Measurements from ENCODE around the gene C20orf173. TPM values are rescaled to one million over a fixed set of nuclear protein-coding genes. Genes with fewer than 3 reads are reported as not detected.
"Not testable (repeated sequence)": the region's sequence is repeated elsewhere in the genome, so short reads cannot be mapped to it uniquely, and the experiment has no call there.

C20orf173 gene
- total RNA-seq, 2 donors from 2014 or later = not detected

DNA sequence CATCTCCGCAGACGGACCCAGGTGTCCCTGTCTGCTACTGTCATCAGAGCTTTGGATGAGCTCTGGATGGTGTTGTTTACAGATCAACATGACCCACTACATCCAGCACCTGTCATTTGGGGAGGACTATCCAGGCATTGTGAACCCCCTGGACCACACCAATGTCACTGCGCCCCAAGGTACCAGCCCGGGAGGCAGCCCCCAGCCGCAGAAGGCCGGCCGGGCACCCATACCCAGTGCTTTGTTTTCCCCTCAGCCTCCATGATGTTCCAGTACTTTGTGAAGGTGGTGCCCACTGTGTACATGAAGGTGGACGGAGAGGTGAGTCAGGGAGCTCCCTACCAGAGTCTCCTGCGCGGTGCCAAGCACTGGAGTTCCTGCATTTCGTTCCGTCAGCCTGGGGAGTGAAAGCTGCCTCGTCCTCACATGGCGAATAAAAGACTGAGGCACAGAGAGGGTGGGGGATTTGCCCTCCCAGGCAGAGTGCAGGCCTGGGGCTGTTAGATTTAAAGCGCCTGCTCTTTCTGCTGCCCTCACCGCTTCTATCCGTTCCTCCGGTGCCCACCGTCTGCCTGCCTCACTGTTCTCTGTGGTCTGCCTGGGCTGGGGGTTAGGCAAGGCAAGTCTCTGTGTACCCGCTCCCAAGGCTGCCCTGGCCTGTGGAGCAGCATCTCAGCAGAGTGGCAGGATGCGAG is 26.6 kb upstream of the C20orf173 start:
- Histone ChIP-seq H3K27me3 (no peaks in the 10 kb centered on the region), H3K4me3 (no peak overlapping the region), H3K27ac (no peak overlapping the region), H3K36me3 (peaks cover 20% of the 10 kb centered on the region), H3K4me1 (peaks cover 0 to 5% of the 10 kb centered on the region in 2 donors), H3K9me3 (no peaks in the 10 kb centered on the region)
- DNase-seq (ENCODE audit: low spot score) = no peak
- TF ChIP-seq, protein P1, sequence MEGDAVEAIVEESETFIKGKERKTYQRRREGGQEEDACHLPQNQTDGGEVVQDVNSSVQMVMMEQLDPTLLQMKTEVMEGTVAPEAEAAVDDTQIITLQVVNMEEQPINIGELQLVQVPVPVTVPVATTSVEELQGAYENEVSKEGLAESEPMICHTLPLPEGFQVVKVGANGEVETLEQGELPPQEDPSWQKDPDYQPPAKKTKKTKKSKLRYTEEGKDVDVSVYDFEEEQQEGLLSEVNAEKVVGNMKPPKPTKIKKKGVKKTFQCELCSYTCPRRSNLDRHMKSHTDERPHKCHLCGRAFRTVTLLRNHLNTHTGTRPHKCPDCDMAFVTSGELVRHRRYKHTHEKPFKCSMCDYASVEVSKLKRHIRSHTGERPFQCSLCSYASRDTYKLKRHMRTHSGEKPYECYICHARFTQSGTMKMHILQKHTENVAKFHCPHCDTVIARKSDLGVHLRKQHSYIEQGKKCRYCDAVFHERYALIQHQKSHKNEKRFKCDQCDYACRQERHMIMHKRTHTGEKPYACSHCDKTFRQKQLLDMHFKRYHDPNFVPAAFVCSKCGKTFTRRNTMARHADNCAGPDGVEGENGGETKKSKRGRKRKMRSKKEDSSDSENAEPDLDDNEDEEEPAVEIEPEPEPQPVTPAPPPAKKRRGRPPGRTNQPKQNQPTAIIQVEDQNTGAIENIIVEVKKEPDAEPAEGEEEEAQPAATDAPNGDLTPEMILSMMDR (IDR thresholded peaks at IDR 0.05) = no peak

DNA sequence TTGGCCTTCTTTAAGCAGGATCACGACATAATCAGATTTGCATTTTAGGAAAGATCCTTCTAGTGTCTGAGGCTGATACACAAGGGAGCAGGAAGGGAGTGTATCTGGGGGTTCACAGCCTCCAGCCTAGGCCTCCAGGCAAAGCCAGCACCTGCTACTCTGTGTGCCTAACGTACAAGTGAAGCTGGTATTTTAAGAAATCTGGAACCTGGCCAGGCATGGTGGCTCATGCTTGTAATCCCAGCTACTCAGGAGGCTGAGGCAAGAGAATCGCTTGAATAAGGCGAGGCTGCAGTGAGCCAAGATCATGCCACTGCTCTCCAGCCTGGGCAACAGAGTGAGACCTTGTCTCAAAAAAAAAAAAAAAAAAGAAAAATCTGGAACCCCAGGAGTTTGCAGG is 26.0 kb upstream of the C20orf173 start:
- not testable (repeated sequence) for H3K4me1 ChIP-seq, H3K27me3 ChIP-seq
- H3K36me3 ChIP-seq = peaks cover 21% of the 10 kb centered on the region

DNA sequence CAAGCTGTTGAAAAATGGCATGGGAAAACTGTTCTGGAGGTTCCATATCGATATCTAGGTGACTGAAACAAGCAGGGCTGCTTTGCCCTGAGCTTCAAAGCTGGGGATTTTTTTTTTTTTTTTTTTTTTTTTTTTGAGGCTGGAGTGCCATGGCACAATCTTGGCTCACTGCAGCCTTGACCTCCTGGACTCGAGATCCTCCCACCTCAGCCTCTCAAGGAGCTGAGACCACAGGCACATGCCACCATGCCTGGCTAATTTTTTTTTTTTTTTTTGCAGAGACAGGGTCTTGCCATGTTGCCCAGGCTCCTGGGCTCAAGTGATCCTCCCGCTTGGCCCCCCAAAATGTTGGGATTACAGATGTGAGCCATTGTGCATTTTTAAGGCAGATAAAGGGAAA is 23.5 kb upstream of the C20orf173 start:
- Histone ChIP-seq H3K36me3 (peaks cover 46% of the 10 kb centered on the region), H3K27ac (no peak overlapping the region), H3K4me1 (peaks cover 0 to 5% of the 10 kb centered on the region in 2 donors), H3K9me3 (no peaks in the 10 kb centered on the region), H3K27me3 (no peaks in the 10 kb centered on the region), H3K4me3 (no peak overlapping the region)
- TF ChIP-seq, protein P1 (IDR thresholded peaks at IDR 0.05) = no peak
- DNase-seq (ENCODE audit: low spot score) = no peak

More for the DNA sequence above, 26.0 kb upstream of the C20orf173 start:
- not testable (repeated sequence) for DNase-seq (ENCODE audit: low spot score); H3K9me3 ChIP-seq; H3K4me3 ChIP-seq; H3K27ac ChIP-seq

DNA sequence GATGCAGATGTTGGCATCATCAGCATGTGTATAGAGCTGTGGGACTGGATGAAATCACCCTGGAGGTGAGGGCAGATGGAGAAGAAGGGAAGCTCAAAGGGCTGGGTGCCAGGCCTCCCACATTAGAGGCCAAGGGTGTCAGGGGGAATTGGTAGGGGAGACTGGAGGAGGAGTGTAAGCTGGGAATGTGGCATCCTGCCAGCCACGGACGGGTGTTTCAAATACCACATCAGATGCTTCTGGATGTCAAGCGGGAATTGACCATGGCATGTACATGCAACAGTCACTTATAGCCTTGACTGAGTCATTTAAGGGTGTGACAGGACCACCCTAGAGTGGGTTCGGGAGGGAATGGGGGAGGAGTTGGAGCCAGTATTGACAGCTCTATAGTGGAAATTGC is 22.1 kb upstream of the C20orf173 start:
- H3K4me3 ChIP-seq = no peak overlapping the region
- TF ChIP-seq, protein P1 (IDR thresholded peaks at IDR 0.05) = no peak
- no peak overlapping the region for H3K27ac ChIP-seq
- no peaks in the 10 kb centered on the region for H3K9me3 ChIP-seq
- H3K36me3 ChIP-seq = peaks cover 40% of the 10 kb centered on the region
- peaks cover 0 to 5% of the 10 kb centered on the region in 2 donors for H3K4me1 ChIP-seq
- DNase-seq (ENCODE audit: low spot score) = no peak
- H3K27me3 ChIP-seq = no peaks in the 10 kb centered on the region

DNA sequence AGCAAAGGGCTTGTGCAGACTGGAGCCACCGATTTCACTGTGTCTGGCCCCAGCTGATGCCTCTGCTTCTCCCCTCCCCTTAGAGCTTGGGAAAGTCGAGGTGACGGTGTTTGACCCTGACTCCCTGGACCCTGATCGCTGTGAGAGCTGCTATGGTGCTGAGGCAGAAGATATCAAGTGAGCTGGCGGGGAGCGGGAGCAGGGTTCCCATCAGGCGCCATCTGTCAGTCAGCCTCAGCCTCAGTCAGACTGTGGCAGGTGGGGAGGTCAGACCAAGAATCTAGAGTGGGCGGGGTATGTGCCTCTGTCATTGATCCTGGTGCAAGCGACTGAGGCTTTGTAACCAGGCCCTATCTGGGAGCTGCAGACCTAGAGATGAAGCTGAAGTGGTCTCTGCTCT is 17.9 kb upstream of the C20orf173 start:
- H3K27me3 ChIP-seq = no peaks in the 10 kb centered on the region
- no peak for DNase-seq (ENCODE audit: low spot score)
- TF ChIP-seq, protein P1 (IDR thresholded peaks at IDR 0.05) = no peak
- no peak overlapping the region for H3K27ac ChIP-seq
- no peaks in the 10 kb centered on the region for H3K9me3 ChIP-seq
- H3K4me1 ChIP-seq = peaks cover 0 to 9% of the 10 kb centered on the region in 2 donors
- H3K4me3 ChIP-seq = no peak overlapping the region
- peaks cover 31% of the 10 kb centered on the region for H3K36me3 ChIP-seq

DNA sequence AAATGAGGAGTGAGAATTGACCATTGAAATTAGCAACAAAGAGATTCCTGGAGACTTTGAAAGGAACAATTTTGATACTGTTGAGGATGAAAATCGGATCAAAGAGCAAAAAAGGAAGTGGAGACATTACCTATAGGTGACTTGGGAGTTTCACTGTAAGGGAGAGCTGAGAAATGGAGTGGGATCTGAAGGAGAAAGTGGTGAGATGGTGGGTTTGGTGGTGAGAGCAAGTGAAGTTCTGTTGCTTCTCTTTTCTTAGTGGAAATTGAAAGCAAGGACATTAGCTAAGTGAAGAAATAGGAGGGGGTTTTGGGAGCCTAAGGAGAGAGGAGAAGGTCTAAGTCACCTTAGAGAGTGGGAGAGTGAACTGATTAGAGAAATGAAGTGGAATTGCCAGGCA is 16.7 kb upstream of the C20orf173 start:
- no peaks in the 10 kb centered on the region for H3K9me3 ChIP-seq
- no peak overlapping the region for H3K4me3 ChIP-seq
- H3K27me3 ChIP-seq = no peaks in the 10 kb centered on the region
- TF ChIP-seq, protein P1 (IDR thresholded peaks at IDR 0.05) = no peak
- no peak for DNase-seq (ENCODE audit: low spot score)
- peaks cover 31% of the 10 kb centered on the region for H3K36me3 ChIP-seq
- no peak overlapping the region for H3K27ac ChIP-seq
- peaks cover 0 to 14% of the 10 kb centered on the region in 2 donors for H3K4me1 ChIP-seq

DNA sequence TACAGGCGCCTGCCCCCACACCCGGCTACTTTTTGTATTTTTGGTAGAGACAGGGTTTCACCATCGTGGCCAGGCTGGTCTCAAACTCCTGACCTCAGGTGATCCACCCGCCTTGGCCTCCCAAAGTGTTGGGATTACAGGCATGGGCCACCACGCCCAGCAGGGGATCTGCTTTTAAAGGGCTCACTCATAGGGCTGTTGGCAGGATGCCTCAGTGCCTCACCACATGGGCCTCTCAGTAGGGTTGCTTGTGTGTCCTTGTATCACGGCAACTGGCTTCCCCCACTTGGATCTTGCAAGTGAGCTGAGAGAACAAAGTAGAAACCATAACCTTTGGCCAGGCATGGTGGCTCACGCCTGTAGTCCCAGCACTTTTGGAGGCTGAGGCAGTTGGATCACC is 15.5 kb upstream of the C20orf173 start:
- H3K27ac ChIP-seq; H3K4me3 ChIP-seq; DNase-seq (ENCODE audit: low spot score); H3K9me3 ChIP-seq; H3K27me3 ChIP-seq: not testable (repeated sequence)
- peaks cover 0 to 17% of the 10 kb centered on the region in 2 donors for H3K4me1 ChIP-seq
- peaks cover 25% of the 10 kb centered on the region for H3K36me3 ChIP-seq

Measured in right atrium auricular region (tissue), 2 donors.